NCI-H2107 (cell line): ENCODE measurements around the gene EXOSC6.
"Not testable (repeated sequence)": the region's sequence is repeated elsewhere in the genome, so short reads cannot be mapped to it uniquely, and the experiment has no call there.

ENCODE experiments used
- DNase-seq: peaks from one replicate; lab custom pipeline; 2025; lab: John Stamatoyannopoulos, UW

EXOSC6 gene

DNA sequence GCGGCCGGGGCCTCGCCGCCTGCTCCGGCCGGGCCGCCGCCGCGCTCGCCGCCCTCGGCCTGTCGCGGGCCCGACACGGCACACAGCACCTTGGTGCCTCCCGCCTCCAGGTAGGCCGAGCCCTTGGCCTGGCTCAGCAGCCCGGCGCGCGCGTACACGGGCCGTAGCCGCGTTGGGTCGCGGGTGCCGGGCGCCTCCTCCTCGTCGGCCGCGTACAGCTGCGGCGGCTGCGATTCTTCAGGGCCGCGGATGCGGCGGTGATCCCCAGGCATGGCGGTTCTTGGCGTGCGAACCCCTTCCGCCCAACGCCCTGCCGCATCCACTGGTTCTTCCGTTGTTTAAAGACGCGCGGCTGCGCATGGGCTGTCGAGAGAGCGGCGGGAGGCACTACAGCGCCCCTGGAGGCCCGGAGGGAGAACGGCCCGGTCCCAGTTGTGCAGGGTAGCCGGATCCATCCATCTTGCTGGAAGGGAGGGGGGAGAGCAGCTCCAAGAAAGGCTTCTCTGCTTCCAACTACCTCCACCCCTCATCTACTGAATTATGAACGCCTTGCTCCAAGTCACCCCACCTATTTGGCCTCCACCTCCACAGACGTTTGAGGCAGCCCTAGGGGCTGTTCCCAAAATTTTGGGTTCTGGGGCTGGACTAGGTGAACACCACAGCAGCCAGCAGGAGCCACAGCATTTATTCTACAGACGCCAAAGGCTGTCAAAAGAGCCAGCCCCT lies at the start of gene EXOSC6:
EXOSC6 (minus strand) TSS at position 312 of the 726 bp plus-strand sequence; CDS start at position 272, 40 bp downstream.
- peak; percentile 88 for DNase-seq

DNA sequence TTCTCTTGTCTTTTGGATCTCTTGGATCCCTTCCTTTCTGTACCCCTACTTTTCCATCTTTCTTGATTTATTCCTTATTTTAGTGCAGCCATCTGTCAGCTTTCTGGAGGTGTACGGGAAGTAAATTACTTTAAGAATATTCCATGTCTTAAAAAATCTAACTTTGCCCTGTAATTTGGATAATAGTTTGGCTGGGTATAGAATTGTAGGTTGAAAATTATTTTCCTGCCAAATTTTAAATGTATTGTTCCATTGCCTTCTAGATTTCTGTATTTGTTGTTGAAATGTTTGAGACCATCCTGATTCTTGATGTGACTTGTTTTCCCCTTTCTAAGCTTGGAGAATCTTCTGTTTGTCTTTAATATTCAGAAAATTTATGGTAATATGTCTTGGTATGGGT lies 49.4 kb upstream of the EXOSC6 start:
- DNase-seq: no peak

DNA sequence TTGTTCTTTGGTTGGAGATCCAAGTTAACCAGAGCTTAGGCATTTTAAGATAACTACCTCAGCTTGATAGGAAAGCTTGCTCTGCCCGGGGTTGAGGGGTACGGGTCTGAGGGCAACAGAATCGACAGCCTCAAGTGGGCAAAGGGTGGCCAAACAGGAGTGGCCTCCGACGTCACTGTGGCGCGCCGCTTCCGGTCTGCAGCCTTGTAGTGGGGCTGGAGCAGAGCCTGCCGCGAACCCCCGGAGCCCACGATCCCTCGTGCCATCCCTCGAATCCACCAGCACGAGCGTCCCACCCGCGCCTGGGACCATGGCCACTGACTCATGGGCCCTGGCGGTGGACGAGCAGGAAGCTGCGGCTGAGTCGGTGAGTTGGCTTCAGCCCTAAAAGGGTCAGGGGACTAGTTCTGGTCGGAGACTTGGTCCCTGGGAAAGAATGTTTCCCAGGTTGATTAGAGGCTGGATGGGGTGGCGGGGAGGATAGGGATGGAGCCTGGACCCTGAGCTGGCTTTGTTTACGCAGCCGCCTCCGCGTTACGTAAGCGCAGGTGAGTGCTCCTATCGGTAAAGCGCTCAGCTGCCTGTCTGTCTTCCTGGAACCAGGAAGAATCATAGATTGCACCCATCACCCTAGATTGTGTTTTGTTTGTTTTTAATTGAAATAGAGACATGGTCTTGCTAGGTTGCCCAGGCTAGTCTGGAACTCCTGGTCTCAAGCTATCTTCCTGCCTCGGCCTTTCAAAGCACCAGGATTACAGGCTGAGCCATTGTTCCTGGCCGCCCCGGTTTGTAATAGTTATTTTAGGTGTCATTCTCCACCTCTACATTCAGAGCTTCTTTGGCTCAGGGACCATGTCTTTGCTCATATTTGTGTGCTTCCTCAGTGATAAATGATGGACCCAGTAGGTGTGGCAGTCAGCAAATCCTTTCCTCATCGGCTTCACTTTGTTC lies 47.5 kb upstream of the EXOSC6 start, which contains the start of gene DDX19B:
DDX19B (plus strand) TSS at position 199 of the 951 bp plus-strand sequence; CDS start at position 311, 112 bp downstream.
- peak; percentile 43 for DNase-seq

DNA sequence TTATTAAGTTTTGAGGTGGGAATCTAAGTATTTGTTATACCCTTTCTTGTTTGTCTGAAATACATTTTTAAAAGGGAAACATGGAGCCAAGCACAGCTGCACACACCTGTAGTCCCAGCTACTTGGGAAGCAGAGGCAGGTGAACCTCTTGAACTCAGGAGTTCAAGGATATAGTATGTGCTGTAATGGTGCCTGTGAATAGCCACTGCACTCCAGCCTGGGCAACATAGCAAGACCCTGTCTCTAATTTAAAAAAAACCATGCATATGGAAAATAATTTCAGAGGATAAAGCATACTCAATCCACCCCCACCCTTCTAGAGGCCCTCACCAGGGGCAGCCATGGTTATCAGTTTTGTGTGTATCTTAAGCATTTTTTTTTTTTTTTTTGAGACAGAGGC lies 43.9 kb upstream of the EXOSC6 start:
- no peak for DNase-seq

DNA sequence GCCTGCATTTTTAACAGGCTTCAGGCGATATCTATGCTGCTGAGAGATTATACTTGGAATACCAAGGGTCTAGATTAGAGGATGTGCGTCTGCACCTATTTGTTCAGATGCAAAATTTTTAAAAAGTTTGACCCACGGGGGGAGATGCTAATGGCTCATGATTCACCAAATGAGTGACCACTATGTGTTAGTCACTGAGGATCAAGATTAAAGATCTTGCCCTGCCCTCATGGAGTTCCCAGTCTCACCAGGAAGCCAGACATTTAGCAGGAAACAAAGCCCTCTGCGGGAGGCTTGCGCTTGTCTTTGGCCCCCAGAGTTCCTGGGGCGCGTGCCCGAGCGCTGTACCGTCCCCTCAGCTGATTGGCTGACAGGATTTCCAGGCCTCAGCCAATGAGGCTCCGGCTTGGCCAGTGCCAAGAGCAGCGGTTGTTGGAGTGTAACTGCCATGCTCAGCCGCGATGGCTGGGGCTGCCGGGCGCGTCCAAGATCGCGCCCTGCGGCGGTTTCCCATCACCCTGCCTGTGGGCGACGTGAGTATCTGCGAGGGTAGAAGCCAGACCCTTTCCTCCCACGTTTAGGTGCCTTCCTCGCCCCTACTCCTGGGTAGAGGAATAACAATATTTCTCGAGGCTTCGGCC lies 42.8 kb upstream of the EXOSC6 start:
- DNase-seq: no peak

DNA sequence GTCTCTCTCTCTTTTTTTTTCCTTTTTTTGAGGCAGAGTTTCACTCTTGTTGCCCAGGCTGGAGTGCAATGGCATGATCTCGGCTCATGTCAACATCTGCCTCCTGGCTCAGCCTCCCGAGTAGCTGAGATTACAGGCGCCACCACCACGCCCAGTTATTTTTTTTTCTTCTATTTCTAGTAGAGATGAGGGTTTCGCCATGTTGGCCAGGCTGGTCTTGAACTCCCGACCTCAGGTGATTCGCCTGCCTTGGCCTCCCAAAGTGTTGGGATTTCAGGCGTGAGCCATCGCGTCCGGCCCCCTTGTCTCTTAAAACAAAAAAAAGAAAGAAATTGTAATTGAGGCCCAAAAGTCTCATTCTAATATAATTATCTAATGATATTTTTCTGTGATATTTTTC lies 40.4 kb upstream of the EXOSC6 start:
- not testable (repeated sequence) for DNase-seq

DNA sequence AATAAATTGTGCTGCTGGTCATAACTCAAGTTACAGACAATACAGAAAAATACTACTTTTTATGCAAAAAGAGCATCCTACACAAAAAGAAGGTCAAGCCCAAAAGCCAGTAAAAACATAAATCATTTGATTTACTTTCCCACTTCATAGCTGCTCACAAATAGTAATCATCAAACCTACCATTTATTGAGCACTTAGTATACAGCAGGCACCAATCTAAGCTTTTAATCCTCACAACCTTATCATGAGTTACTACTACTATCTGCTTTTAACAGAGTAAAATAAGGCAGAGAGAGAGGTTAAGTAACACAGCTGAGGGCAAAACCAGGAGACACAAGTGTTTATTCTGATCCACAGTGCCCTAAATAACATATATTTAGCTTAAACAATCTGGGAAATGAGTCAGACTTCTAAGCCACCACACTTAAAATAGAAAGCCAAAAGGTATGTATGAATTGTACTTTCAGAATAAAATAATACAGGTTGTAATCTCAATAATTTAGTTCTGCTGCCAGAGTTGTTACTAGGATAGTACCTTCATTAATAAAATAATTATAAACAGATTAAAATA lies 39.3 kb upstream of the EXOSC6 start:
- DNase-seq: no peak

DNA sequence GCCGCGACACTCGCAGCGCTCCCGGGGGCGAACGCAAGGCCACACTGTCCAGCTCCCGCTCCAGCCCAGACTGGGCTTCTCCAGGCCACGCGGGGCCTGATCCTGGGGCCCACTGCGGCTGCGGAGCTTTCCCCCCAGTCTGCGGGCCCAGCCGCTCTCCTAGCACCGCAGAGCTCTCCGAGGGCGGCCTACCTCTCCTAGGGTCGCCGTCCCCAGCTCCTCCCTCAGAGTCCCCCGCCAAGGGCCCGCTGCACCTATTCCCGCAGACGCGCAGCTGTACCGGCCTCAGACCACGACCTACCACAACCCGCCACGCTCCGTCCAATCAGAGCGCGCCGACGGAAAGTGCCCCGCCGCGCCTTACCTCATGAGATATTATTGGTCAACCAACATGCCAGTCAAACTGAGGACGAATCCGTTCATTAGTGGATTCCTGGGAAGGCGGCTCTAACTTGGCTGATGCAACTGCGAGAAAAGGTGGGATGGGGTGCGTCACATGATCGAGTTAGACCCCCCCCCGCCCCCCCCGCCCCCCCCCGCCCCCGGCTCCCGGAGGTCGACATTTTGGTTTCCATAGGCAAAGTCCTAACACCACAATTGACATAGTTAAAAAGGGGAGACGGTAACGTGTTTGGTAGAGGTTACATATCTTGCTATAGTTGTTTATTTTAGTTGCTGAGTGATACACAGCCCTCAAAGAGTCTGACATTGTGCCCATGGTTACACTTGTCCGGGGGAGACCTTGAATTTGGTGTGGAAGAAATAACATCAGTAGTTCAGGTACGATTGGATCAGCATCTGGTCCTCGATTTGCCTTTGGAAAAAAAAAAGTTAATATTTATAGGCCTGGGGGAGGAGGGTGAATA lies 37.7 kb upstream of the EXOSC6 start, which contains the start of gene AARS1:
AARS1 (minus strand) TSS at position 278 of the 866 bp plus-strand sequence. CDS start 6,743 bp downstream, outside the sequence.
- peak; percentile 98 for DNase-seq

DNA sequence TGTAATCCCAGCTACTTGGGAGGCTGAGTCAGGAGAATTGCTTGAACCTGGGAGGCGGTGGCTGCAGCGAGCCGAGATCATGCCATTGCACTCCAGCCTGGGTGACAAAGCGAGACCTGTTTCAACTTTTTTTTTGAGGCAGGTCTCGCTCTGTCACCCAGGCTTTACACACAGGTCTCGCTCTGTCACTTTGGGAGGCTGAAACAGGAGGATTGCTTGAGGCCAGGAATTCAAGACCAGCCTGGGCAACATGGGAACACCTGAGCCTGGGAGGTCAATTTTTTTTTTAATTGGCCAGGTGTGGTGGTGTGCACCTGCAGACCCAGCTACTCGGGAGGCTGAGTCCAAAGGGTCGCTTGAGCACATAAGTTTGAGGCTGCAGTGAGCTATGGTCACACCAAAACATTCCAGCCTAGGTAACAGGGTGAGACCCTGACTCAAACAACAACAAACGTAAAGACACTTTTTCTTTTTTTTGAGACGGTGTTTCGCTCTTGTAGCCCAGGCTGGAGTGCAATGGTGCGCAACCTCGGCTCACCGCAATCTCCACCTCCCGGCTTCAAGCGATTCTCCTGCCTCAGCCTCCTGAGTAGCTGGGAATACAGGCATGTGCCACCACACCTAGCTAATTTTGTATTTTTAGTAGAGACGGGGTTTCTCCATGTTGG lies 35.7 kb upstream of the EXOSC6 start:
- DNase-seq: not testable (repeated sequence)

DNA sequence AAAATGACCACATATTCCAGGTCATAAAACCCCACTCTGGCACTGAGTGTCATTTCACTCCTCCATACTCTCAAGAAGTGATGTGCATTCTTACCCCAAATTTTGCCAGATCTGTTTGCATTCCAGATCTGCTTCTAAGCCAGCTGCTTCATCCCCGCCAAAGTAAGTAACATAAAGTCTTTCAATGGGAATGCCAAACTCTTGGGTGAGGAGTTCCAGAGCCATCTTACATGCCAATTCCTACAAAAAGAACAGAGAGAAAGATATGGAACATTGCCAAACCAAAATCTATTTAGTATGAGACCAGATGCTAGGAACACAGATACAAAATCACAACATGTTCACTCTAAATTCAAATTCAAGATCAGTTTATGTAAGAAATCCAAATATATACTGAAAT lies 24.7 kb upstream of the EXOSC6 start:
- no peak for DNase-seq

DNA sequence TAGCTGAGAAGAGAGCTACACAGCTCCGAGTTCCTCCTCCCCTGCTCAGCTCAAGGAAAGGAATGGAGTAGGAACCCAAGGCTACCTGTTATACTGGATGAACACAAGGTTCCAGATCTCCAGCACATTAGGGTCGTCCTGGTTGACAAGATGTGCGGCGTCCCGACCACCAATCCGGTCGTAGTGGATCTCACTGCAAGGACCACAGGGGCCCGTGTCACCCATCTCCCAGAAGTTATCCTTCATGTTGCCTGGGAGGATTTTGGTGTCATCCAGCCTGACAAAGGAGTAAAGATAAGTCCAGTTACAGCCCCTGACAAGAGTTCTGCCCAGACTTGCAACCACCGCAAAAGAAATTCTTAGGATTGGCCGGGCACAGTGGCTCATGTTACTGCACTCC lies 20.0 kb upstream of the EXOSC6 start:
- no peak for DNase-seq

DNA sequence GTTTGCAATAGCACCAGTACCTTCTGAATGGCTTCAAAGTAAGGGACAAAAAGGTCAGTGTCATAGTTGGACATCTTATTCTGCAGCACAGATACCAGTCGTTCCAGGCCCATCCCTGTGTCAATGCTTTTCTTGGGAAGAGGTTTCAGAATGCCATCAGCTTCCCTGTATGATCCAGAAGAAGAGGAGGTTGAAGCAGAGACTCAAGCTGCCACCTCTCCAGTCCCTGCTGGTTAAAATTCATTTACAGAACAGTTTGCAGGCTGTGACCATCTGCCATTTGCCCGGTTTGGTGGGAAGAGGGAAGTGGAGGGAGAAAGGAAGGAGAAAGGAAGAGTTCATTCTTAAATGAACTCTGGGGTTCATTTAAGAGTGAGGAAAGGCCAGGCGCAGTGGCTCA lies 18.4 kb upstream of the EXOSC6 start:
- no peak for DNase-seq

DNA sequence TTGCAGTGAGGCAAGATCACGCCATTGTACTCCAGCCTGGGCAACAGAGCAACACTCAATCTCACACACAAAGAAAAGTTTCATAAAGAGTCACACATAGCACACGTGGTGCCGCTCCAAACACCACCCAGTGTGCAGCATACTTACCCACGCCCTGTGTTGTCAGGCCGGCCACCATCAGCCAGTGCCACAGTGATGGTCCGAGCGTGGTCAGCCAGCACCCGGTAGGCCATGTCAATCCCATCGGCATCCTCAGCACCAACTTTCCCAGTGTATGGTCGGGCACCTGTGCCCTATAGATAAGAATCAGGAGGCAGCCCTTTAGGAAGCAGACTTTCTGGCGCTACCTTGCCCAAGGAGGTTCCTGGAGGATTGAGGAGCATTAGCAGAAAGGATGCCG lies 17.7 kb upstream of the EXOSC6 start:
- DNase-seq: no peak

DNA sequence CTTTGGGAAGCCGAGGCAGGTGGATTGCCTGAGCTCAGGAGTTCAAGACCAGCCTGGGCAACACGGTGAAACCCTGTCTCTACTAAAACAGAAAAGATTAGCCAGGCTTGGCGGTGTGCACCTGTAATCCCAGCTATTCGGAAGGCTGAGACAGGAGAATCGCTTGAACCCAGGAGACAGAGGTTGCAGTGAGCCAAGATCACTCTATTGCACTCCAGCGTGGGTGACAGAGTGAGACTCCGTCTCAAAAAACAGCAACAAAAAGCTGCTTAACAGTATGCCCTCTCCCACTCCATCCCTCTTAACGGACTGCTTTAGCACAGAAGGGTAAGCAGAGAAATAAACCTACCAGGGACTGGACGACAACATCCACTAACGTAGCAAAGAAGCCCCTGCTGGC lies 16.2 kb upstream of the EXOSC6 start:
- not testable (repeated sequence) for DNase-seq

DNA sequence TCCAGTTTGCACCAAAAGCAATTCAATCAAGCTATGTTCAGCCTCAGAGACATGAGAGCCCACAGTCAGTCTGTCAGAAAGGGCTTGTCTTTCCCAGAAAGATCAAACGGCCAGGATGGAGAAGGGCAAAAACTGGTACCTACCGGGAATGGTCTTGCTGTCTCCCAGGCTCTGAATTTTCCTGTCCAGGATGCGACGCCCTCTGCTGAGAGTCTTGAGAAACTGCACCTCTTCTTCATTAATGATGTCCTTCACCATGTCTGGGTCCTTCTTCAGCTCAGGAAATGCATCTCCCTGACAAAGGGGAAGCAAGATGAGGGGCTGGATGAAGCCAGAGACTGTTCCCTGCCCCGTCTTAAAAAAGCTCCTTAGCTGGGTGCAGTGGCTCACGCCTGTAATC lies 15.8 kb upstream of the EXOSC6 start:
- DNase-seq: no peak

DNA sequence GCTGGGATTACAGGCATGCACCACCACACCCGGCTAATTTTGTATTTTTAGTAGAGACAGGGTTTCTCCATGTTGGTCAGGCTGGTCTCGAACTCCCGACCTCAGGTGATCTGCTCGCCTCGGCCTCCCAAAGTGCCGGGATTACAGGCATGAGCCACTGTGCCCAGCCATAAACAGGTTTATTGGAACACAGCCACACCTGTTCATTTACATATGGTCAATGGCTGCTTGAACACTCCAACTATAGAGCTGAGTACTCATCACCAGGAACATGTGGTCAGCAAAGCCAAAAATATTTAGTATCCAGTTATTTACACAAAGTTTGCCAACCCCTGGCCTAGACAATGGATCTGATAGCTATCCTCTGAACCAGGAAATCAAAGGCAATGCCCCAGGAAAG lies 8.2 kb upstream of the EXOSC6 start:
- not testable (repeated sequence) for DNase-seq

DNA sequence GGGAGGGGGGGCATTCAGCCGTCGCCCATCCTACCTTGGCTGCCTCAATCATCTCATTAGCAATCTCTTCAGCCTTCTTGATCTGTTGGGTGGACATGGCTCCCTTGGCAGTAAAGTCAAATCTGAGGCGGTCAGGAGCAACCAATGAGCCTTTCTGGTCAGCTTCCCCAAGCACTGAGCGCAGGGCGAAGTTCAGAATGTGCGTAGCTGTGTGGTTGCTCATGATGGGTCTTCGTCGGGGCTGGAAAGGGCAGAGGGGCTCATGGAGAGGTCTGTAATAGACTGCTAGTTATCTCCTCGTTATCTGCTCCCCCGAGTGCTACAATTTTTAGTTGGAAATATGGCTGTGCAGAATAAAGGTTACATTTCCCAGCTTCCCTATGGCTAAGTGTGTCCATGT lies 7.2 kb upstream of the EXOSC6 start:
- no peak for DNase-seq

DNA sequence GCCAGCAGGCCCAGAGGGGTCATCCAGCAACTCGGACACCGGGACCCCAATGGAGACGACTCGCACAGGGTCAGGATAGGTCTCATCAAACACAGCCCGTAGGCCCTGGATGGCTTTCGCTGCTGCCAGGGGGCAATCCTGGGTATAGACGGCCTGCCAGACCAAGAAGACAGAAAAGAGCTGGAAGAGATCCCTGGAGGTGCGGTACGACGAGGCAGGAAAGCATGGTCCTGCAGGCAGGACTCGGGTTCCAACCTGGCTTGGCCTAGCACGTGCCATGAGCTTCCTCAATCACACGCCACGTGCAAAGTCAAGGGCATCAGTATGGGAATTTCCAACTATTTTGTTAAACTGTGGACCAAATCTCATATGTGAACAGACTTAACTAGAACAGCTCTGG lies 6.3 kb upstream of the EXOSC6 start:
- no peak for DNase-seq

DNA sequence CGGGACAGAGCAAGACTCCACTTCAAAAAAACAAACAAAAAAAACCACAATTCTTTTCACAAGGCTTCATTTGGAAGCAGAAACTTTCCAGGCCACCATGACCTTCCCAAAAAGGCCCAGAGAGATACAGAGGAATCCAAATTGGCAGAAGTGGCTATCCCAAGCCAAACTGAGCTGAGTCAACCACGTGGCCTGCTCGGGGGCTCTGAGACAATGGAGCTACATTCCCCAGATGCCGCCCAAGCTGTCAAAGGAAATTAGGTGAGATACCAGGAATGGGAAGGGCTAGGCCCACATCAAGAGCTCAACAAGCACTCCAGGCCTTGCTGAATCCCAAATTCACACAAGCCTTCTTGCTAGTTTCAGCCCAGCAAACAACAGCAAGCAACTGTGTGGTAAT lies 5.7 kb upstream of the EXOSC6 start:
- no peak for DNase-seq

DNA sequence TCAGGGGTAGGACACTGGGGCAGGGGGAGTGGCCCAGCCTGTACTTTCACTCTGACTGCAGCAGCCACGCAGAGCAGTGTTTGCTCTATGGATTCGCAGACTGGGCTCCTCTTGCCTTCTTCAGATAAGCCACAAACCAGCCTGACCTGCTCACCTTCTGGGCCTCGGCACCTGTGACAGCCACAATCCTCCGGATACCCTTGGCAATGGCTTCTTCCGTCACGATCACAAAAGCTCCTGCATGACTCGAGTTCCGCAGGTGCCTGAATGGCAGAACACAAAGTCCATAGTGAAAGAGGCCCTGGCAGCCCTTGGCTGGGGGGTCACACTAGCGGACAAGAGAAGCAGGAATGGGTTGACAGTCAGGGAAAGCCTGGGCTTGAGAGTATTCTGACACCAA lies 3.8 kb upstream of the EXOSC6 start:
- DNase-seq: no peak

DNA sequence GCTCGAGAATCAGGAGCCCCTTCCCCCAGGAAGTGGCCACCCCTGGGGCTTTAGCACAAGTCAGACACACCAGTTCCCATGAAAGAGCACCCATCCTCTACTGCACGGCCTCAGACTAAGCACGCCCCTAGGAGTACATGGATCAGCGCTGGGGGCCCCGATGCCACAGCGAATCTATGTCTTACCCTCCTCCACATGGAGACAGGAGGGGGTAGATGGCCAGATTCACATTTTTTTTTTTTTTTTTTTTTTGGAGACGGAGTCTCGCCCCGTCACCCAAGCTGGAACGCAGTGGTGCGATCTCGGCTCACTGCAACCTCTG lies 3.2 kb upstream of the EXOSC6 start:
- no peak for DNase-seq
